Suprapubic skin (tissue), 4 donors: ENCODE measurements around the gene CPNE7. TPM values are rescaled to one million over a fixed set of nuclear protein-coding genes. Genes with fewer than 3 reads are reported as not detected.
"Not testable (repeated sequence)": the region's sequence is repeated elsewhere in the genome, so short reads cannot be mapped to it uniquely, and the experiment has no call there.

Source experiments
- DNase-seq, 2 donors: peaks; one replicate each; pipeline ENCODE4 v3.0.0-alpha.2; 2019; ENCODE audit warnings: low spot score in 2 of 2
- H3K27ac ChIP-seq: fragments of 200-600 bp; sonication (generic); one replicate; pipeline ENCODE4 v1.5.1; 2019
- H3K27me3 ChIP-seq: fragments of 200-600 bp; sonication (generic); one replicate; pipeline ENCODE4 v1.5.1; 2019
- H3K36me3 ChIP-seq: fragments of 200-600 bp; sonication (generic); one replicate; pipeline ENCODE4 v1.5.1; 2019
- H3K4me1 ChIP-seq: fragments of 200-600 bp; sonication (generic); one replicate; pipeline ENCODE4 v1.5.1; 2019
- H3K4me3 ChIP-seq: fragments of 200-600 bp; sonication (generic); one replicate; pipeline ENCODE4 v1.5.1; 2019; ENCODE audit warnings: mild to moderate bottlenecking
- H3K9me3 ChIP-seq: fragments of 200-600 bp; sonication (generic); one replicate; pipeline ENCODE4 v1.5.1; 2019
- CTCF ChIP-seq, 2 donors: fragments of 200-600 bp in 1 of 2; fragments of 450-650 bp in 1 of 2; sonication (generic) in 1 of 2; IDR thresholded peaks; one replicate each; pipeline ENCODE4 v1.5.1; 2016 to 2019; ENCODE audit warnings: antibody characterized with exemption in 2 of 2, mild to moderate bottlenecking in 1 of 2, moderate library complexity in 1 of 2
- EP300 ChIP-seq: sonication (generic); formaldehyde crosslinking; IDR thresholded peaks from one replicate; pipeline ENCODE4 v1.6.1; 2017; ENCODE audit warnings: antibody characterized with exemption
- POLR2A ChIP-seq, 2 donors: fragments of 450-650 bp; IDR thresholded peaks; one replicate each; pipeline ENCODE4 v1.6.1; 2017; ENCODE audit warnings: antibody characterized with exemption in 2 of 2, mild to moderate bottlenecking in 2 of 2, moderate library complexity in 2 of 2
- POLR2AphosphoS5 ChIP-seq, 3 donors: sonication (generic); formaldehyde crosslinking; IDR thresholded peaks; one replicate each; pipeline ENCODE4 v1.6.1; 2017; ENCODE audit warnings: antibody characterized with exemption in 3 of 3
- WGBS: methylation state at CpG from one replicate; pipeline ENCODE4 v1.1.5; 2018; 5-methylcytosine and 5-hydroxymethylcytosine counted together
- total RNA-seq, 4 donors: library from RNA; depleted of rRNA; stranded (reverse); fragments of >200 nt; gene quantifications; one replicate each; pipeline ENCODE4 v1.1.0, GENCODE V29; 2016

CPNE7 gene
- total RNA-seq, 4 donors from 2014 or later: 0.51 to 12.9 (median 2.9) TPM; not detected in 1

DNA sequence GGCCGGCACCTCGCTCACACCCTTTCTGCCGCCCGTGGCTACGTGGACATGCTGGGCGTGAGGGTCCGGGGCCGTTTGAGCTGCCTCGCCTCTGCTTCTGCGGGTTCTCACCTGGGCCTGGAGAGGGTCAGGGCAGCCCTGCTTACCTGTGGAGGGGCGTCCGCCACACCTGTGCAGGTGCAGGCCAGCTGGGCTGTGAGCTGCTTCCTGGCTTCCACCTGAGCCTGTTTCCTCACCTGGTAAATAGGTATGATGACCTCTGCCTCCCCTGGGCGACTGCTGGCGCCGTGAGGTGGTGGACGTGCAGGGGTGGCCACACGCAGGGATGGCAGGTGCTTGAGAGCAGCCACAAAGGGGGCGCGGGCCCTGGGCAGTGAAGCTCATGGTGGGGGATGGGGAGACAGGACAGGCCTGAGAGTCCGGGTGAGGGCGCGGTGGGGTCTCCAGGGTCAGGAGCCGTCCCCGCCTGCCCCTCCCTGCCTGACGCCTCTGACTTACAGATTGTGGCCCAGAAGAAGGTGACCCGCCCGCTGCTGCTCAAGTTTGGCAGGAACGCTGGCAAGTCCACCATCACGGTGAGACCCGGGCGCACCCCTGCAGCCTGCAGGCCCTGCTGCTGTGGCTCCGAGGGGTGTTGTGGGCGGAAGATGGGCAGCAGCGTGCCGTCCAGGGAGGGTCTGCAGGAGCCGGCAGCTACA is 7.8 kb downstream of the CPNE7 start:
- TF ChIP-seq EP300: no peak
- Histone ChIP-seq H3K4me3 (no peak overlapping the region), H3K27ac (no peak overlapping the region), H3K9me3 (no peaks in the 10 kb centered on the region), H3K27me3 (no peaks in the 10 kb centered on the region), H3K4me1 (peaks cover 13% of the 10 kb centered on the region), H3K36me3 (no peaks in the 10 kb centered on the region)
- WGBS: 82% methylated on average over 16 of the region's 36 CpGs
- DNase-seq: no peak

DNA sequence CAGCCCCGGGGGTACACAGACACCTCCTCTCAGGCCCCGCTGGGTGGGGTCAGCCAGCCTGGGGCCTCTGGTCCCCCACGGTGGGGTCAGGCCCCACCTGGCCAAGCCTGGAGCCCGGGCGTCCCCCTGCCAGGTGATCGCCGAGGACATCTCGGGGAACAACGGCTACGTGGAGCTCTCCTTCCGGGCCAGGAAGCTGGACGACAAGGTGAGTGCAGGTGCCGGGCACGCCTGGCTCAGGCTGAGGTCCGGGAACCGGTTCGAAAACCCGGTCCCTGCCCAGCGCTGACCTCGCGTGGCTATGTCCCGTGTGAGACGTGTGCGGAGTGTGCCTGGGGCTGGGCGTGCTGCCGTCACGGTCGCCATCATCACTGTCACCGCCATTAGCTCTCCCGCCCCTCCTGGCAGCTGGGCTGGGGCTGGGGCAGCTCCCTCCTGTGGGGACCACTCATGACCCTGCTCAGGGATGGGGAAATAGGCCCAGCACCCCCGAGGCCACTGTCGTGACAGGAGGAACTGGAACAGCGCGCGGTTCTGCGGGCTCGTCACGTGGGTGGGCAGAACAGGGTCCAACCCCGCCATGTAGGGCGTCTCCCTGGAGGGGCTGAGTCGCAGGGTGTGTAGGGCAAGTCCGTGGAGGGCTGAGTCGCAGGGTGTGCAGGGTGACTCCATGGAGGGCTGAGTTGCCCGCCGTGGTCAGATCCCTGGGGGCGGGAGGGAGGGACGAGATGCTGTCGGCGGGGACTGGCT is 8.5 kb downstream of the CPNE7 start:
- Histone ChIP-seq H3K4me1 (peaks cover 13% of the 10 kb centered on the region), H3K36me3 (no peaks in the 10 kb centered on the region), H3K27me3 (no peaks in the 10 kb centered on the region), H3K4me3 (no peak overlapping the region), H3K27ac (no peak overlapping the region), H3K9me3 (no peaks in the 10 kb centered on the region)
- TF ChIP-seq EP300 (no peak), CTCF (IDR thresholded peaks at IDR 0.05) (no peak), POLR2AphosphoS5 (IDR thresholded peaks at IDR 0.05) (no peak), POLR2A (IDR thresholded peaks at IDR 0.05) (no peak)
- no peak for DNase-seq
- 79% methylated on average over 31 of the region's 49 CpGs for WGBS

DNA sequence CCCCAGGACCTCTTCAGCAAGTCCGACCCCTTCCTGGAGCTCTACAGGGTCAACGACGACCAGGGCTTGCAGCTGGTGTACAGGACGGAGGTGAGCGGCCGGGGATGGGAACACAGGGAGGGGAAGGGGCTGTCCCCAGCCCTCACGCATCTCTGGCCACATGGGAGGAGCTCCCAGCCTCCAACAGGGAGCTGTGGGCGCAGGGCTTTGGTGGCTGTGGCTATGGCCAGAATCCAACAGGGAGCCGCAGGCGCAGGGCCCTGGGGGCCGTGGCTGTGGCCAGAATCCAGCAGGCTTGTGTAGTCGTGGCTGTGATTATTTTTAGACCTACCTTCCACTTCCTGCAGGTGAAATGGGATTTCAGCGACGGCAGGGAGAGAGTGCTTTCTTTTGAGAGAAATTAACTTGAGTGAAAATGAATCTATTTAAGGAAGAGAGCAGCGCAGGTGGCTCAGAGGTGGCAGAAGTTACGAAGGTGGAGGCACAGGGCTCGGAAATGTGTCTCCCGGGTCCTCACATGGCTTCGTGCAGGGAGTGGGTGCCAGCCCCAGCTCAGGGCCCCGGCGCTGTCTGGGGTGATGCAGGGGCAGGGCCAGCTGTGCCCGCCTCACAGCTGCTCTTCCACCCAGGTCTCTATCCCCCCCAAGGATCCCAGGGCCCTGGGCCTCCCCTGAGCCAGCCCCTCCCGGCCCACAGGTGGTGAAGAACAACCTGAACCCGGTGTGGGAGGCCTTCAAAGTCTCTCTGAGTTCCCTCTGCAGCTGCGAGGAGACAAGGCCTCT is 9.4 kb downstream of the CPNE7 start:
- Histone ChIP-seq H3K36me3 (no peaks in the 10 kb centered on the region), H3K9me3 (no peaks in the 10 kb centered on the region), H3K27ac (no peak overlapping the region), H3K4me3 (no peak overlapping the region), H3K4me1 (peaks cover 13% of the 10 kb centered on the region), H3K27me3 (no peaks in the 10 kb centered on the region)
- WGBS: 46% methylated on average over 20 of the region's 25 CpGs
- no peak for TF ChIP-seq CTCF (IDR thresholded peaks at IDR 0.05)
- TF ChIP-seq EP300: no peak
- TF ChIP-seq POLR2AphosphoS5 (IDR thresholded peaks at IDR 0.05): no peak
- TF ChIP-seq POLR2A (IDR thresholded peaks at IDR 0.05): no peak
- no peak for DNase-seq

DNA sequence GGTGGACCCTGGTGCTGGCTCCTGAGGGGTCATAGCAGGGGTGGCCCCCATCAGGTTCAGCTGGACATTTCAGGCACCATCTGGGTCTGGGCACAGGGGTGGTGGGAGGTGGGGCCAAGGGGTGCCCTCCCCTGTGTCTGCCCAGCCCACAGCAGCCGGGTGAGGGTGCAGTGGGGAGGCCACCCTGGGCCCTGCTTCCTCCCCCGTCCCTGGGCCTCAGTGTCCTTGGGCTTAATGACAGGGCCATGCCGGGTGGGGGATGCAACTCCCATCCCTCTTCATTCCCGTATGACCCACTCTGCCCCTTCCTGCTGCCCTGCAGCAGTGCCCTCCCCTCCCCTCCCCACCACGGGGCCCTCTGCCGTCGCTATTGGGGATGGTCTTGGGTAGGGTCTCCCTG is 10.7 kb downstream of the CPNE7 start:
- no peaks in the 10 kb centered on the region for H3K9me3 ChIP-seq
- H3K36me3 ChIP-seq: no peaks in the 10 kb centered on the region
- 83% methylated on average over 6 of the region's 7 CpGs for WGBS
- DNase-seq: no peak
- H3K27me3 ChIP-seq: no peaks in the 10 kb centered on the region
- H3K27ac ChIP-seq: no peak overlapping the region
- peaks cover 13% of the 10 kb centered on the region for H3K4me1 ChIP-seq
- no peak overlapping the region for H3K4me3 ChIP-seq
- TF ChIP-seq EP300 (no peak), CTCF (IDR thresholded peaks at IDR 0.05) (no peak), POLR2A (IDR thresholded peaks at IDR 0.05) (no peak), POLR2AphosphoS5 (IDR thresholded peaks at IDR 0.05) (no peak)

DNA sequence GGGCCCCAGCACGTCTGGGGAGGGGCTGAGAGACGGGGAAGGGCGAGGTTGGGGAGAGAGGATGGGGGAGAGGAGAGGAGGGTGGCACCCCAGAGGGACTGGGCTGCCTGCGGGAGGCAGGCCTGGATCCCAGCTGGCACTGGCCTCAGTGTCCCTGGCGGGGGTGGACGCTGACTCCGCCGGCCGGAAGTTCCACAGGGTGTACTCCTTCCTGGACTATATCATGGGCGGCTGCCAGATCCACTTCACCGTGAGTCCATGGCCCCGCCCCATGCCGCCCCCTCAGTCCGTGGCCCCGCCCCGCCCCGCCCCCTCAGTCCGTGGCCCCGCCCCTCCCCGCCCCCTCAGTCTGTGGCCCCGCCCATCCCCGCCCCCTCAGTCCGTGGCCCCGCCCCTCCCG is 11.3 kb downstream of the CPNE7 start:
- no peak overlapping the region for H3K27ac ChIP-seq
- H3K9me3 ChIP-seq: no peaks in the 10 kb centered on the region
- H3K27me3 ChIP-seq: no peaks in the 10 kb centered on the region
- no peaks in the 10 kb centered on the region for H3K36me3 ChIP-seq
- no peak for TF ChIP-seq EP300
- TF ChIP-seq POLR2A (IDR thresholded peaks at IDR 0.05): no peak
- no peak for TF ChIP-seq CTCF (IDR thresholded peaks at IDR 0.05)
- TF ChIP-seq POLR2AphosphoS5 (IDR thresholded peaks at IDR 0.05): no peak
- 69% methylated on average over 7 of the region's 25 CpGs for whole genome bisulfite sequencing
- DNase-seq: no peak
- H3K4me1 ChIP-seq: peaks cover 12% of the 10 kb centered on the region
- no peak overlapping the region for H3K4me3 ChIP-seq

GRCh38 chr16:89587676-89588075 is 12.1 kb downstream of the CPNE7 start:
- H3K36me3 ChIP-seq, DNase-seq, H3K27ac ChIP-seq, H3K9me3 ChIP-seq, H3K4me3 ChIP-seq, H3K27me3 ChIP-seq, H3K4me1 ChIP-seq: not testable (repeated sequence)
- 98% methylated on average over 12 of the region's 36 CpGs for WGBS
